H1 (cell line): ENCODE data around the gene INO80.

ENCODE experiments used
- CTCF ChIP-seq, 3 experiments: IDR thresholded peaks; 1 replicate in 2 of 3; 2 replicates in 1 of 3; pipeline versions ENCODE4 v1.5.1 to v1.6.1; 2011; ENCODE audit warnings: low read length in 3 of 3, mild to moderate bottlenecking in 3 of 3, inconsistent platforms in 2 of 3, low read depth in 1 of 3, moderate library complexity in 1 of 3; ENCODE audit not compliant: insufficient read depth in 1 of 3; ENCODE audit errors: control extremely low read depth in 1 of 3
- EZH2 ChIP-seq: fragments of 200-600 bp; sonication (generic); IDR thresholded peaks from 2 replicates; pipeline ENCODE4 v1.7.1; 2012; ENCODE audit warnings: low read depth, mild to moderate bottlenecking, moderate library complexity, low read length, inconsistent platforms; ENCODE audit not compliant: severe bottlenecking
- KDM1A ChIP-seq: fragments of 200-600, 300-600 bp; sonication (generic); IDR thresholded peaks from 2 replicates; pipeline ENCODE4 v1.7.1; 2016; ENCODE audit warnings: mild to moderate bottlenecking, low read length, borderline replicate concordance
- RNF2 ChIP-seq: fragments of 200-900, 300-1000 bp; sonication (generic); IDR thresholded peaks from 2 replicates; pipeline ENCODE4 v1.7.1; 2016; ENCODE audit warnings: borderline replicate concordance, low read depth, mild to moderate bottlenecking, antibody characterized with exemption, low read length; ENCODE audit not compliant: poor library complexity, severe bottlenecking; ENCODE audit errors: missing control alignments
- SRF ChIP-seq: IDR thresholded peaks from 2 replicates; pipeline ENCODE4 v1.6.1; 2011; ENCODE audit warnings: mild to moderate bottlenecking, low read depth, low read length, moderate library complexity

GRCh38 chr15:40986820-40987219, 129.3 kb downstream of the INO80 start:
- no peak for TF ChIP-seq KDM1A
- TF ChIP-seq RNF2, result no peak
- TF ChIP-seq SRF, result no peak
- TF ChIP-seq EZH2, result no peak
- TF ChIP-seq CTCF (IDR thresholded peaks at IDR 0.05; ENCODE audit: control extremely low read depth in 1 of 3, insufficient read depth in 1 of 3, low read depth in 1 of 3, low read length in 3 of 3), result no peak
